ENCODE measurements around the gene SEPTIN5. TPM values are rescaled to one million over a fixed set of nuclear protein-coding genes. Genes with fewer than 3 reads are reported as not detected.

SEPTIN5 gene
- total and polyA plus RNA-seq, 7 donors: 1.2 to 26.0 (median 6.2) TPM

GRCh38 chr22:19700790-19701419 is 13.4 kb upstream of the SEPTIN5 start:
- H3K9me3 ChIP-seq: no peaks in the 10 kb centered on the region
- TF ChIP-seq POLR2A (IDR thresholded peaks at IDR 0.05) (no peak), POLR2AphosphoS5 (IDR thresholded peaks at IDR 0.05) (no peak), EP300 (IDR thresholded peaks at IDR 0.05) (no peak), CTCF (IDR thresholded peaks at IDR 0.05) (no peak)
- intact Hi-C loops (cut with DNase I): no loop called here
- no peak overlapping the region for H3K4me3 ChIP-seq
- no peak overlapping the region for H3K27ac ChIP-seq
- 89 to 94% methylated on average over 6 of the region's 6 CpGs for WGBS, 2 donors
- H3K27me3 ChIP-seq: peaks cover 0 to 9% (median 0%) of the 10 kb centered on the region in 3 donors
- H3K4me1 ChIP-seq: no peaks in the 10 kb centered on the region
- no peak for DNase-seq
- no peaks in the 10 kb centered on the region for H3K36me3 ChIP-seq

DNA sequence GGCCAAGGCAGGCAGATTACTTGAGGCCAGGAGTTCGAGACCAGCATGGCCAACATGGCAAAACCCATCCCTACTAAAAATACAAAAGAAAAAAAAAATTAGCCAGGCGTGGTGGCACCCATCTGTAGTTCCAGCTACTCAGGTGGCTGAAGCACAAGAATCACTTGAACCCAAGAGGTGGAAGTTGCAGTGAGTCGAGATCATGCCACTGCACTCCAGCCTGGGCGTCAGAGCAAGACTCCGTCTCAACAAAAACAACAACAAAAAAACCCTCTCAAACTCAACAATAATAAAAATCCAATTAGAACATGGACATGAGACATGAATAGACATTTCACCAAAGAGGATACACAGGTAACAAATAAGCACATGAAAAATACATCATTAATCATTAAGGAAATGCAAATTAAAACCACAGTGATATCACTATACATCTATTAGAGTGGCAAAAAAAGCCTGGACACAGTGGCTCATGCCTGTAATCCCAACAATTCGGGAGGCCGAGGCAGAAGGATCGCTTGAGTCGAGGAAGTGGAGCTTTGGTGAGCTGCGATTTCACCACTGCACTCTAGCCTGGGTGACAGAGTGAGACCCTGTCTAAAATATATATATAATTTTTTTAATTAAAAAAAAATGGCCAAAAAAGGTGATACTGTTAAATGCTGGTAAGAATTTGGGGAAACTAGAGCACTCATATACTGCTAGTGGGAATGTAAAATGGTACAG is 12.7 kb upstream of the SEPTIN5 start:
- Histone ChIP-seq H3K36me3 (no peaks in the 10 kb centered on the region), H3K4me3 (no peak overlapping the region), H3K9me3 (no peaks in the 10 kb centered on the region), H3K4me1 (no peaks in the 10 kb centered on the region), H3K27ac (no peak overlapping the region), H3K27me3 (peaks cover 0 to 10% (median 0%) of the 10 kb centered on the region in 3 donors)
- intact Hi-C loops (cut with DNase I): no loop called here
- 83 to 84% methylated on average over 10 of the region's 10 CpGs for WGBS, 2 donors
- TF ChIP-seq POLR2AphosphoS5 (IDR thresholded peaks at IDR 0.05) (no peak), POLR2A (IDR thresholded peaks at IDR 0.05) (no peak), EP300 (IDR thresholded peaks at IDR 0.05) (no peak), CTCF (IDR thresholded peaks at IDR 0.05) (no peak)
- peak; percentile 9 for DNase-seq

DNA sequence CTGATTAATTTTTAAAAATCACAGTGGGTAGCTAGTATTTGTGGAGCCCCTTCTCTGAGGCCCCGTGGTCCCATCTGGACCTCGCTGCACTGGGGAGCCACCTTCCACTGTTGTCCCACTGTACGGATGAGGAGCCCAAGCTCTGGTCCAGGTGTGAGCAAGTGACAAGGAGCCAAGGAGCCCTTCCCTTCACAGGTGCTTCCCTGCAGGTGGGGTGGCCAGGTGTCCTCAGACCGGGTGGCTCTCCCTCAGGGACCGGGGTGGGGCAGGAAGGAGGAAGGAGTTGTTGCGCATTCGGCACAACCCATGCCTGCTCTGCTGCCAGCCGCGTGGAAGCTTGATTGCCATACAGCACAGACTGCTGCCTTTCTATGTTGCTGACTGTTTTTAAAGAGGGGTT is 10.4 kb upstream of the SEPTIN5 start:
- Histone ChIP-seq H3K27ac (no peak overlapping the region), H3K9me3 (no peaks in the 10 kb centered on the region), H3K4me3 (no peak overlapping the region), H3K27me3 (peaks cover 0 to 15% (median 0%) of the 10 kb centered on the region in 3 donors), H3K4me1 (no peaks in the 10 kb centered on the region), H3K36me3 (no peaks in the 10 kb centered on the region)
- peak; percentile 54 for DNase-seq
- intact Hi-C loops (cut with DNase I): no loop called here
- 28 to 58% methylated on average over 9 of the region's 9 CpGs for WGBS, 2 donors
- TF ChIP-seq EP300 (IDR thresholded peaks at IDR 0.05): no peak
- no peak for TF ChIP-seq POLR2AphosphoS5 (IDR thresholded peaks at IDR 0.05)
- no peak for TF ChIP-seq POLR2A (IDR thresholded peaks at IDR 0.05)
- TF ChIP-seq CTCF (IDR thresholded peaks at IDR 0.05): no peak

- TF ChIP-seq EP300 (IDR thresholded peaks at IDR 0.05) (no peak), POLR2AphosphoS5 (IDR thresholded peaks at IDR 0.05) (no peak), CTCF (IDR thresholded peaks at IDR 0.05) (no peak), POLR2A (IDR thresholded peaks at IDR 0.05) (no peak)
- H3K4me1 ChIP-seq: no peaks in the 10 kb centered on the region
- intact Hi-C loops (cut with DNase I): no loop called here
- H3K4me3 ChIP-seq: no peak overlapping the region
- H3K9me3 ChIP-seq: no peaks in the 10 kb centered on the region
- WGBS, 2 donors: 49 to 75% methylated on average over 15 of the region's 15 CpGs
- H3K27ac ChIP-seq: no peak overlapping the region
- H3K27me3 ChIP-seq: peaks cover 0 to 15% (median 0%) of the 10 kb centered on the region in 3 donors
- peak; percentile 32 for DNase-seq
- no peaks in the 10 kb centered on the region for H3K36me3 ChIP-seq
These were observed 9.8 kb upstream of the SEPTIN5 start for GRCh38 chr22:19704355-19705015.

Data from sigmoid colon (tissue), 7 donors.